Measurements from ENCODE around the gene ANTXR1.

The ANTXR1 gene

DNA sequence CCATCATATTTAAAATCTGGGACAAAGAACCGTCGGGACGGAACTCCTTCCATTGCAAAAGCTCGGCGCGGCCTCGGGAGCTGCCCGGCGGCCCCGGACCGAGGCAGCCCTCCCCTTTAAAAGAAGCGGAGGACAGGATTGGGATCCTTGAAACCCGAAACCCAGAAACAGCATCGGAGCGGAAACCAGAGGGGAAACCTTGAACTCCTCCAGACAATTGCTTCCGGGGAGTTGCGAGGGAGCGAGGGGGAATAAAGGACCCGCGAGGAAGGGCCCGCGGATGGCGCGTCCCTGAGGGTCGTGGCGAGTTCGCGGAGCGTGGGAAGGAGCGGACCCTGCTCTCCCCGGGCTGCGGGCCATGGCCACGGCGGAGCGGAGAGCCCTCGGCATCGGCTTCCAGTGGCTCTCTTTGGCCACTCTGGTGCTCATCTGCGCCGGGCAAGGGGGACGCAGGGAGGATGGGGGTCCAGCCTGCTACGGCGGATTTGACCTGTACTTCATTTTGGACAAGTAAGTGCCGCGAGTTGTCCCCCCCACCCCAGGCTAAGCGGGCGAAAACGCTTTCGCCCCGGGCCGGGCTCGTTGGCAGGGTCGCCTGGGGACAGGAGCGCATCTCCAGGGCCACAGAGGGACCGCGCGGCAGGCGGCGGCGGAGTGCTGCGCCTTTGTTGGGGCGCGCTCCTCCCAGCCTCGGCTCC lies at the start of gene ANTXR1:
Gene ANTXR1 (plus strand): TSS at position 38 of the 698 bp plus-strand sequence. CDS start 321 bp downstream, at position 359.
- DNase-seq: peak; percentile 60

DNA sequence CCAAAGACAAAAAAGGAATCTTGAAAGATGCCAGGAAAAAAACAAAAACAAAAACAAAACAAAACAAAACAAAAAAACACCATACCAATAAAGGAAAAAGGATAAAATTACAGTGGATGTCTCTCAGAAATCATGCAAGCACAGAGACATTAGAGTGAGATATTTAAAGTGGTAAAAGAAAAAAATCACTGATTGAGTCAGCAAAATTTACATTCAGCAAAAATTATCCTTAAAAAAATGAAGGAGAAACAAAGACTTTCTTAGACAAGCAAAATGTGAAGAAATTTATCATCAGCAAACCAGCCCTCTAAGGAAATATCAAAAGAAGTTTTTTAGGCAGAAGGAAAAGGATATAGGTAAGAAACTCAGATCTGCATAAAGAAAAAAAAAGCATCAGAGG lies 48.7 kb upstream of the ANTXR1 start:
- DNase-seq: no peak

DNA sequence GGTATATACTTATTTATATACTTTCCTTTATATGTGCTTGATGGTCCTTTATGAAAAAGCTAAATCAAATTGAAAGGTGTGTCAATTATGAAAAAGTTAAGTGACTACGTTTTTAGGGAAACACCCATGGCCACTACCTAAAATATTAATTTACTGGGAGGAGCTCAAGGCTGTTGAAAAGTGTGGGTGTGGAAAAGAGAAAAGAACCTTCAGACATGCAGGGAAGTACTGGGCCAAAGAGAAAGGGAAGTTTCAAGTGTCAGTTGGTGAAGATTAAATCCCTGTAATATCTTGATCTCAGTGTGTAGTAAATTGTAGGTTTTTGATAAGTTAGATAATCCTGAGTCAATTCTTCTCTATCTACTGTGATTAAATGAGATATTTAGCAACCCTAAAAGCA lies 44.8 kb upstream of the ANTXR1 start:
- DNase-seq: no peak

GRCh38 chr2:68969736-68970490 lies 43.1 kb upstream of the ANTXR1 start:
- DNase-seq: no peak

DNA sequence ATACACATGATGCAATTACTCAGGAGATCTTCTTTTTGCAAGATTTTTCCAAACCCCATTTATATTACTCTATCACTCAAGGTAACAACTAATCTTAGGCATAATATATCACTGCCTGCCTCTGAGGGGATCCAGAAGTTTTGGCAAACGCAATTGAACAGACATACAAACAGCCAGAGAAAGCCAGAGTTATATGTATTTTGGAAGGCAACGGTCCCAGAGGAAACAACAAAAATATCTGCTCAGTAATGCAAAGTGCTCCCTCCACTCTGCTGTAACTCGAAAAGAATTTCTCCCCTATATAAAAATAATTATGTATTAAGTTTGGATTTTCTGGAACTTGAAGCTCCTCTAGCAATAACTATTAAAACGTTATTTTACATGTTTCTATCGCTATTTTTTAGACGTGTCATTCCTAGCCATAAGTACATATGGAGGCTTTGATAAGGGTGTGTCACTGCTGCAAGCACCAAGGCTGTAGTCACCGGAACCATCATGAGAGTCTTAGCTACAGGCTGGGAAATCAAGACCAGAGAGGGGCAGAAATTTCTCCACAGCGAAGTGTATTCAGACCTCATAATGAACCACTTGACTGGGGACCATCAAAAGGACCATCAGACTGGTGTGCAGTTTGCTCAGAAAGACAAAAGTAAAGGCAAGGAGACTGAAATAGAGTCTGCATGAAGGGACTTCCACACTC lies 42.3 kb upstream of the ANTXR1 start:
- DNase-seq: no peak

GRCh38 chr2:68971591-68972231 lies 41.3 kb upstream of the ANTXR1 start:
- no peak for DNase-seq

- no peak for DNase-seq
Observed at GRCh38 chr2:68974251-68974650, 38.7 kb upstream of the ANTXR1 start, which contains the start of gene GKN1. Gene GKN1 (plus strand): TSS chr2:68974636. CDS start chr2:68974678, 42 bp downstream.

- DNase-seq: no peak
Observed at GRCh38 chr2:68974946-68975665, 37.9 kb upstream of the ANTXR1 start.

DNA sequence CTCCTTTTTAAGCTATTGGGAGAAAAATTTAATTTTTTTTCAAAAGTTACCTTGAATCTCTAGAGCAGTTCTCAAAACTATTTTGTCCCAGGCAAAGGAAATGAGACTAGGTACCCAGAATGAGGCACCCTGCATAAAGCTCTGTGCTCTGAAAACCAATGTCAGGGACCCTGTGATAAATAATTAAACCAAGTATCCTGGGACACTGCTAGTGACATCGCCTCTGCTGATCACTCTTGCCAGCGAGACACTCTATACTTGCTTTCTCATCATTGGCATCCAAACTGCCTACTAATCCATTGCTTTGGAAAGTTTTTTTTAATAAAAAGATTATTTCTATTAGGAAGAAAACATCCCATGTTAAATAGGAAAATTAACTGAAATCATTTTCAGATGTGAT lies 37.1 kb upstream of the ANTXR1 start:
- DNase-seq: no peak

DNA sequence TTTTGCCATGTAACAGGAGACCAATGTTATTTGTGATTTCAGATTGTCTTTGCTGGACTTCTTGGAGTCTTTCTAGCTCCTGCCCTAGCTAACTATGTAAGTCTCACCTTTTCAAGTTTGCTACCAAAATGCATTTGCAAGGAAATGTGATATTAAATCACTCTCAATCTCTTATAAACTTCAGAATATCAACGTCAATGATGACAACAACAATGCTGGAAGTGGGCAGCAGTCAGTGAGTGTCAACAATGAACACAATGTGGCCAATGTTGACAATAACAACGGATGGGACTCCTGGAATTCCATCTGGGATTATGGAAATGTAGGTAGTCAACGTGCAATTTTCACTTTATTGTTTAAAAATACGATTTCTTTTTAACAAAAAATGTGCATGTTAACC lies 35.5 kb upstream of the ANTXR1 start:
- DNase-seq: no peak

DNA sequence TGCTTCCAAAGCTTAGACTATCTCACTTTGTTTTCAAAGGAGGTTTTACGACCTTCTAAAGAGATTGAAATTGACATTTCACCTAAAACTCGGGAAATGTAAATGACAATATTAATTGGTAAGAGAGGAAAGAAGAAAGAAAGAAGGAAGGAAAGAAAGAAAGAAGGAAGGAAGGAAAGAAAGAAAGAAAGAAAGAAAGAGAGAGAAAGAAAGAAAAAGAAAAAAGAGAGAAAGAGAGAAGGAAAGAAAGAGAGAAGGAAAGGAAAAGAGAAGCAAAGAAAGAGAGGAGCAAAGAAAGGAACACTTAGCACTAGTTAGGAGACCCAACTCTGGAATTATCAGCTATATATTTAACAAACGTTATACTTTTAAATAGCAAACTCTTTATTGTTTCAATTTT lies 34.9 kb upstream of the ANTXR1 start:
- DNase-seq: no peak

DNA sequence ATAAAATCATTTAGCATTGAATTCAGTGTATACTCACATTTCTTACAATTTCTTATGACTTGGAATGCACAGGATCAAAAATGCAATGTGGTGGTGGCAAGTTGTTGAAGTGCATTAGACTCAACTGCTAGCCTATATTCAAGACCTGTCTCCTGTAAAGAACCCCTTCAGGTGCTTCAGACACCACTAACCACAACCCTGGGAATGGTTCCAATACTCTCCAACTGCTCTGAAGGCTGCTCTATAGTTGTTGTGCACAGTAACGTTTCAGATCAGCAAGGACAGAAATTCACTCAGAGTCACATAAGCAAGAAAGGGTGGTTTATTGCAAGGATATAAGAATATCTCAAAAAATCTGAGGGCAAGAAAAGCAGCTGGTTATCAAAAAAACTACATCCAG lies 32.0 kb upstream of the ANTXR1 start:
- DNase-seq: no peak

DNA sequence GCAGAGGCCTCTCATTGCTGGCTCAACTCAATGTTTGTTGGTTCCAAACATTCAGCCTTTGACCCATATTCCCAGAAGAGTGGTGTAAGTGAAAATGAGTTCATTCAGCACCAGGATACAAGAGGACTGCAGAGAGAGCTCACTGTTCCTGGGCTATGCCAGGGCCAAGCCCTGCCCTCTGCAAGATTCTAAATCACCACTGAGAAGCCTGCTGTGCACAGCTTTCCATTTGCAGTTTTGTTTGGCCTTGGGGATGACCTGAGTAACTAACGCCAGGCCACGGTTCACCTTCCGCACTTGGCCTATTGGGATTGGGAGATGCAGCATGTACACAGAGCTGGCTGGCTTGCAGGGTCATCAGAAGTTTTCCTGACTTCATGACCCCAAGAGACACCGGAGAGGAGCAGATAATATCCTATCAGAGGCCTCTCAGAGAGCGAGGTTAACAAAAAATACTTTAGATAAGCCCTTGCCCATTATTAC lies 25.9 kb upstream of the ANTXR1 start:
- DNase-seq: no peak

GRCh38 chr2:68989035-68989434 lies 23.9 kb upstream of the ANTXR1 start:
- no peak for DNase-seq

GRCh38 chr2:68992341-68992740 lies 20.6 kb upstream of the ANTXR1 start:
- DNase-seq: no peak

- DNase-seq: no peak
Observed at GRCh38 chr2:68992933-68993332, 20.0 kb upstream of the ANTXR1 start.

DNA sequence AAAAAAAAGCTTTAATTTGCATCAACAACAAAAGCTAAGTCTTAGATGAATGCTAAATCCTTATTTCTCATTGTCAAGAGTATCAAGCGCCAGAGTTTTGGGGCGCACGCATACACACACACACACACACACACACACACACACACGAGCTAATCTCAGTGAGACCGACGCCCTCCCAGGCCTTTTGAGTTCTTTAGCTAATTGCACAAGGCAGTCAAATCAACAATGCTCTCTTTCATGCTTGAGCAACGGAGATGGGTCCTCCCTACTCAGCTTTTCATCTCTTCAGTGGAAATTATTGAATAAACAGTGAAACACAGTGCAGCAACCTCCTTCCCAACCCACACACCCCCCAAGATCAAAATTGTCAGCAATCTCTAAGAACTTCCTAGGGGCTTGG lies 19.3 kb upstream of the ANTXR1 start:
- no peak for DNase-seq

- DNase-seq: no peak
Observed at GRCh38 chr2:68994864-68995263, 18.1 kb upstream of the ANTXR1 start.

DNA sequence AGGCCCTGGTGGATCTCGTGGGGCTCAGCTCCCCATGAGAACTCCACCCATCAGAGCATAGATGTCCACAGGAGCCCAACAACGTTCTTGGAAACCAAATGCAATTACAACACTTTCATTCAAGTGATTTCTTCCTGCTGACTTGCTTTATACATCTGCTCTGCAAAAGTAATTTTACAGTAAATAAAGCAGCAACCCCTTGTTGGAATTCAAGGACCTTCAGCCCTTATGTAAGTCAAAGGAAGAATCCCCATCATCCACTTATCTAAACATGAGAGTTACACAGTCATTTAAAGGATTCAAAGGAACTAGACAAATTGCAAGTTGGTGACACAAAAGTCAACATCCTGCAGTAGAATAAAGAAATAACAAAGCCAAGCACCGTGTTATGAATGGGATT lies 17.1 kb upstream of the ANTXR1 start:
- DNase-seq: no peak

DNA sequence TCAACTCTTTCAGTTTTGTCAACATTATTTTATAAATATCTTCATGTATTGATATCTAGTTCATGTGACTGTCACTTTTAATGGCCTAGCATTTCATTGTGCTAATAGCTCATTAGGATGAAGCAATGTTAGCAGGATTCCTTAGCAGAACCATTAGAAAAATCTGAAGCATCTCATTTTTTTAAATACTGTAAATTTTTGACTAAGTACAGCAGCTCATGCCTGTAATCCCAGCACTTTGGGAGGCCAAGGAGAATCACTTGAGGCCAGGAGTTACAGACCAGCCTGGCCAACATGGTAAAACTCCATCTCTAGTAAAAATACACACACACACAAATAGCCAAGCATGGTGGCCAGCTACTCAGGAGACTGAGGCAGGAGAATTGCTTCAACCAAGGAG lies 15.6 kb upstream of the ANTXR1 start:
- DNase-seq: no peak

DNA sequence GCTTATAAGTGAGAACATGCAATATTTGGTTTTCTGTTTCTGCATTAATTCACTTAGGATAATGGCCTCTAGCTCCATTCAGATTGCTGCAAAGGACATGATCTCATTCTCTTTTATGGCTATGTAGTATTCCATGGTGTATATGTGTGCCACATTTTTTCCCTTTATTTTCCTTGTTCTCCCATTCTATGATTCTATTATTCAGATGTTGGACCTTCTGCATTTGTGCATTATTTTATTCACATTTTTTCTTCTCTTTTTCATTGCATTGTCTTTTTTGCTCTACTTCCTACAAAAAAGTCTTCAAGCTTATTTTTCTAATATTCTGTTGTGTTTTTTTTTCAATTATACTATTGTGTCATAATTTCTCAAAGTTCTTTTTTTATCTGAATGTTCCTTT lies 11.1 kb upstream of the ANTXR1 start:
- no peak for DNase-seq

DNA sequence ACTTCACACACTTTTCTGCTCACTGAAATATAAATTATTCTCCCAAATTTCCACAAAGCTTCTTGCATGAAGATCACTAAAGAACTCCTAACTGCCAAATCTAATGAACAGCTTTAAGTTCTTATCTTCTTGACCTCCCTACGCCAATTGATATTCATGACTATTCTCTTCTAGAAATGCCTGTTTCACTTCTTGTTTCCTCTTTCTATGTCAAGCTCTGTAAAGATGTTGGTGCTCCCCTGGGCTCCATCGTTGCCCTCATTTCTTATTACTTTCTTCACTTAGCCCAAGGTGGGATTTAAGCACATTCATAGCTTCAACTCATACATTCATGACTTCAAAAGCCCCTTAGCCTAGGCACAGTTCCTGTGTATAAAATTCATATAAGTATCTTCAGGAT lies 9.2 kb upstream of the ANTXR1 start:
- no peak for DNase-seq

DNA sequence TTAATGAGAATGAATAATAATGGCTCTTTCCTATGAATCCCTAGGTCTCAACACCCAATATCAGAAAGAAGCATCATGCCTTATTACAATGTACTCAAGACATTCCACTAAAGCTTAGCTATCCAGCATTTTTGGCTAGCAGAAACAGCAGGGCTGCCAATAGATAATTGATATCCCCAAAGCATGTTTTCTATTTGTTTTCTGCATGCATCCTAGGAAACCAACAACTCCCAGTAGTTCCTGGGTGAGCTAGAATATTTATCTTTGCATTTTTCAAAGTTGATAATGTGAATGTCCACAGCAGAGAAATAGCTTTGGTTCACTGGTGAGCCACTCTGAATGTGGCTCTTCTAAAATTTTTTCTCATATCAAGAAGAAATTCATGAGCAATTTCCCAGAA lies 5.8 kb upstream of the ANTXR1 start:
- no peak for DNase-seq
